H1 (cell line): ENCODE results near the gene NET1. TPM values are rescaled to one million over a fixed set of nuclear protein-coding genes. Genes with fewer than 3 reads are reported as not detected.
A peak's percentile ranks its signal among the peaks of the same experiment; 100 is the strongest.

Experiments
- CTCF ChIA-PET: fragments of 300-600 bp; sonication (Branson Sonifier 250); formaldehyde crosslinking; loops from one replicate; lab custom pipeline; 2021; ENCODE audit not compliant: partially characterized antibody; lab: Charles Lee
- POLR2A ChIA-PET: fragments of 300-600 bp; sonication (Branson Sonifier 250); formaldehyde crosslinking; loops from one replicate; lab custom pipeline; 2021; ENCODE audit warnings: inconsistent platforms; ENCODE audit not compliant: partially characterized antibody; lab: Charles Lee
- DNase-seq, 2 experiments: peaks; one replicate each; pipeline versions ENCODE4 v3.0.0 to v3.0.0-alpha.2; 2010 to 2022; ENCODE audit warnings: low spot score in 2 of 2, low read depth in 1 of 2, mixed read lengths in 1 of 2
- FAIRE-seq: peaks from 2 replicates; lab custom pipeline; 2011; peaks lifted over from hg19 to GRCh38; lab: Jason Lieb, UNC
- H2AFZ ChIP-seq: 2 replicates; pipeline ENCODE4 v1.8.1; 2012; ENCODE audit warnings: low read length, inconsistent platforms
- H2AK5ac ChIP-seq: 2 replicates; pipeline ENCODE4 v1.6.1; 2013; ENCODE audit warnings: low read depth, low read length
- H2BK120ac ChIP-seq: replicated peaks from 2 replicates; pipeline ENCODE3; 2013; ENCODE audit warnings: low read depth, low read length, inconsistent platforms
- H2BK12ac ChIP-seq: 2 replicates; pipeline ENCODE4 v1.6.1; 2013; ENCODE audit warnings: low read depth, low read length
- H2BK15ac ChIP-seq: 2 replicates; pipeline ENCODE4 v1.6.1; 2013; ENCODE audit warnings: low read length
- H2BK20ac ChIP-seq: 2 replicates; pipeline ENCODE4 v1.6.1; 2013; ENCODE audit warnings: low read length
- H2BK5ac ChIP-seq: 2 replicates; pipeline ENCODE4 v1.6.1; 2013; ENCODE audit warnings: low read depth, low read length
- H3K14ac ChIP-seq: 2 replicates; pipeline ENCODE4 v1.6.1; 2013; ENCODE audit warnings: inconsistent platforms; ENCODE audit not compliant: insufficient read length
- H3K18ac ChIP-seq: 2 replicates; pipeline ENCODE4 v1.6.1; 2013; ENCODE audit warnings: low read length; ENCODE audit errors: extremely low read depth
- H3K23ac ChIP-seq: 2 replicates; pipeline ENCODE4 v1.6.1; 2013; ENCODE audit warnings: inconsistent platforms; ENCODE audit not compliant: insufficient read length
- H3K23me2 ChIP-seq: 2 replicates; pipeline ENCODE4 v1.6.1; 2013; ENCODE audit warnings: low read depth, low read length
- H3K27ac ChIP-seq: 2 replicates; pipeline ENCODE4 v1.6.1; 2011; ENCODE audit warnings: low read depth, low read length, inconsistent platforms
- H3K27me3 ChIP-seq, 4 experiments: replicated peaks in 1 of 4; 1 replicate in 1 of 4; 2 replicates in 3 of 4; pipeline versions ENCODE4 v1.6.1 to v1.8.1; 2011 to 2013; ENCODE audit warnings: low read length in 3 of 4, mild to moderate bottlenecking in 3 of 4, inconsistent platforms in 2 of 4, mixed read lengths in 2 of 4, moderate library complexity in 1 of 4; ENCODE audit not compliant: control insufficient read depth in 3 of 4, insufficient read depth in 3 of 4; ENCODE audit errors: extremely low read depth in 1 of 4
- H3K36me3 ChIP-seq, 4 experiments: 2 replicates each; pipeline versions ENCODE4 v1.6.1 to v1.8.1; 2011 to 2013; ENCODE audit warnings: mild to moderate bottlenecking in 4 of 4, low read length in 3 of 4, moderate library complexity in 2 of 4, control low read depth in 1 of 4, inconsistent platforms in 1 of 4; ENCODE audit not compliant: insufficient read depth in 4 of 4, control insufficient read depth in 2 of 4
- H3K4ac ChIP-seq: replicated peaks from 2 replicates; pipeline ENCODE3; 2013; ENCODE audit warnings: low read length, low read depth, mixed read lengths, inconsistent platforms; ENCODE audit not compliant: insufficient read length
- H3K4me1 ChIP-seq, 4 experiments: replicated peaks in 1 of 4; 1 replicate in 1 of 4; 2 replicates in 3 of 4; pipeline versions ENCODE4 v1.6.1 to v1.8.1; 2011 to 2013; ENCODE audit warnings: low read length in 3 of 4, inconsistent platforms in 2 of 4, mixed read lengths in 1 of 4; ENCODE audit not compliant: insufficient read depth in 4 of 4, control insufficient read depth in 3 of 4
- H3K4me2 ChIP-seq, 2 experiments: 2 replicates each; pipeline versions ENCODE4 v1.6.1 to v1.8.1; 2011 to 2013; ENCODE audit warnings: low read depth in 2 of 2, low read length in 2 of 2, control low read depth in 1 of 2, inconsistent platforms in 1 of 2, mild to moderate bottlenecking in 1 of 2; ENCODE audit not compliant: insufficient read depth in 1 of 2
- H3K4me3 ChIP-seq, 4 experiments: fragments of 200-600, 300-600 bp in 1 of 4; sonication (generic), shearing (Covaris generic), sonication (Bioruptor Twin) in 1 of 4; 2 replicates each; pipeline versions ENCODE4 v1.5.1 to v1.8.1; 2011 to 2016; ENCODE audit warnings: low read length in 4 of 4, low read depth in 3 of 4, control low read depth in 2 of 4, inconsistent platforms in 2 of 4, mild to moderate bottlenecking in 2 of 4, mixed read lengths in 1 of 4, moderate library complexity in 1 of 4; ENCODE audit not compliant: insufficient read depth in 2 of 4; ENCODE audit errors: extremely low read depth in 1 of 4
- H3K56ac ChIP-seq: replicated peaks from 2 replicates; pipeline ENCODE3; 2013; ENCODE audit warnings: low read depth, mild to moderate bottlenecking, mixed read lengths, low read length, inconsistent platforms; ENCODE audit not compliant: insufficient read length
- H3K79me1 ChIP-seq: 2 replicates; pipeline ENCODE4 v1.6.1; 2013; ENCODE audit warnings: low read depth, low read length, control low read depth
- H3K79me2 ChIP-seq, 2 experiments: 2 replicates each; pipeline versions ENCODE4 v1.6.1 to v1.8.1; 2012 to 2013; ENCODE audit warnings: low read length in 2 of 2, mild to moderate bottlenecking in 2 of 2, inconsistent platforms in 1 of 2; ENCODE audit not compliant: insufficient read depth in 2 of 2, control insufficient read depth in 1 of 2
- H3K9ac ChIP-seq, 4 experiments: replicated peaks in 1 of 4; 1 replicate in 1 of 4; 2 replicates in 3 of 4; pipeline versions ENCODE4 v1.6.1 to v1.8.1; 2011 to 2013; ENCODE audit warnings: low read depth in 3 of 4, low read length in 3 of 4, control low read depth in 2 of 4, mild to moderate bottlenecking in 2 of 4, moderate library complexity in 2 of 4, inconsistent platforms in 1 of 4; ENCODE audit errors: extremely low read depth in 1 of 4
- H3K9me3 ChIP-seq, 2 experiments: 2 replicates each; pipeline versions ENCODE4 v1.6.1 to v1.8.1; 2012 to 2013; ENCODE audit warnings: mild to moderate bottlenecking in 2 of 2, moderate library complexity in 2 of 2, control low read depth in 1 of 2, inconsistent platforms in 1 of 2, low read depth in 1 of 2, low read length in 1 of 2, mixed read lengths in 1 of 2; ENCODE audit not compliant: insufficient read depth in 2 of 2
- H4K20me1 ChIP-seq, 2 experiments: replicated peaks in 1 of 2; 2 replicates each; pipeline versions ENCODE3 to v1.8.1; 2011 to 2013; ENCODE audit warnings: inconsistent platforms in 2 of 2, low read length in 2 of 2, mild to moderate bottlenecking in 1 of 2; ENCODE audit not compliant: insufficient read depth in 2 of 2, control insufficient read depth in 1 of 2
- H4K5ac ChIP-seq: 2 replicates; pipeline ENCODE4 v1.6.1; 2013; ENCODE audit warnings: low read length, low read depth, mixed read lengths, inconsistent platforms; ENCODE audit not compliant: insufficient read length
- H4K8ac ChIP-seq: 2 replicates; pipeline ENCODE4 v1.8.0; 2013; ENCODE audit warnings: mild to moderate bottlenecking, moderate library complexity, low read length, inconsistent platforms; ENCODE audit not compliant: insufficient read depth; ENCODE audit errors: extremely low read depth
- H4K91ac ChIP-seq: replicated peaks from 2 replicates; pipeline ENCODE3; 2013; ENCODE audit warnings: low read length, mixed read lengths, inconsistent platforms; ENCODE audit not compliant: insufficient read length
- CHD1 ChIP-seq: IDR thresholded peaks from 2 replicates; pipeline ENCODE4 v1.6.1; 2012; ENCODE audit warnings: low read depth, low read length, improper control_type of control experiment
- CTBP2 ChIP-seq: IDR thresholded peaks from 2 replicates; pipeline ENCODE4 v1.7.0; 2011; ENCODE audit warnings: borderline replicate concordance, mild to moderate bottlenecking, moderate library complexity, mixed read lengths, low read length; ENCODE audit not compliant: insufficient read depth, insufficient read length
- EP300 ChIP-seq, 2 experiments: IDR thresholded peaks; 1 replicate in 1 of 2; 2 replicates in 1 of 2; pipeline ENCODE4 v1.6.1; 2011 to 2012; ENCODE audit warnings: low read depth in 2 of 2, low read length in 2 of 2, mild to moderate bottlenecking in 2 of 2, borderline replicate concordance in 1 of 2, inconsistent platforms in 1 of 2, moderate library complexity in 1 of 2
- EZH2 ChIP-seq: fragments of 200-600 bp; sonication (generic); IDR thresholded peaks from 2 replicates; pipeline ENCODE4 v1.7.1; 2012; ENCODE audit warnings: low read depth, mild to moderate bottlenecking, moderate library complexity, low read length, inconsistent platforms; ENCODE audit not compliant: severe bottlenecking
- NRF1 ChIP-seq: IDR thresholded peaks from 2 replicates; pipeline ENCODE4 v1.6.1; 2011; ENCODE audit warnings: mild to moderate bottlenecking, low read depth, low read length, improper control_type of control experiment
- PHF8 ChIP-seq: fragments of 200-600 bp; sonication (generic); conservative IDR thresholded peaks from 2 replicates; pipeline ENCODE4 v1.7.1; 2012; ENCODE audit warnings: low read depth, mild to moderate bottlenecking, inconsistent platforms, low read length, moderate library complexity
- POU5F1 ChIP-seq: IDR thresholded peaks from 2 replicates; pipeline ENCODE4 v1.6.1; 2011; ENCODE audit warnings: low read depth, mild to moderate bottlenecking, low read length, moderate library complexity
- RAD21 ChIP-seq, 2 experiments: IDR thresholded peaks in 1 of 2; conservative IDR thresholded peaks in 1 of 2; 2 replicates each; pipeline ENCODE4 v1.6.1; 2011; ENCODE audit warnings: low read depth in 2 of 2, low read length in 2 of 2, improper control_type of control experiment in 1 of 2, inconsistent platforms in 1 of 2, mild to moderate bottlenecking in 1 of 2, moderate library complexity in 1 of 2
- SAP30 ChIP-seq: fragments of 300-600 bp; sonication (generic); IDR thresholded peaks from 2 replicates; pipeline ENCODE4 v1.7.1; 2012; ENCODE audit warnings: low read length, moderate library complexity, mild to moderate bottlenecking, inconsistent platforms; ENCODE audit not compliant: insufficient read depth, insufficient replicate concordance
- SP1 ChIP-seq: IDR thresholded peaks from 2 replicates; pipeline ENCODE4 v1.6.1; 2011; ENCODE audit warnings: low read depth, low read length
- YY1 ChIP-seq: IDR thresholded peaks from 2 replicates; pipeline ENCODE4 v1.6.1; 2011; ENCODE audit warnings: low read depth, mild to moderate bottlenecking, low read length
- WGBS, 2 experiments: shearing (Covaris generic) in 1 of 2; methylation state at CpG; one replicate each; pipeline versions ENCODE4 v1.1.6 to v1.1.7; 2013 to 2015; ENCODE audit warnings: low lambda C conversion rate in 2 of 2, mixed read lengths in 2 of 2, inconsistent platforms in 1 of 2, low coverage in 1 of 2, missing lambda C conversion rate in 1 of 2; ENCODE audit not compliant: insufficient replicate concordance in 2 of 2, insufficient coverage in 1 of 2, insufficient read length in 1 of 2; ENCODE audit errors: extremely low coverage in 1 of 2, missing lambda C conversion rate in 1 of 2; 5-methylcytosine and 5-hydroxymethylcytosine counted together
- polyA plus RNA-seq, 7 experiments: library from polyadenylated mRNA; depleted of rRNA in 3 of 7; stranded (reverse) in 5 of 7; unstranded in 2 of 7; fragments of >200 nt in 5 of 7; fragments of 200-250 nt in 2 of 7; gene quantifications; 1 replicate in 5 of 7; 2 replicates in 1 of 7; 4 replicates in 1 of 7; pipeline versions ENCODE4 v1.2.1 to v1.2.3, GENCODE V29; 2011 to 2013; ENCODE audit warnings: missing spikeins in 2 of 7, mixed read lengths in 2 of 7
- total RNA-seq: library from RNA; stranded (reverse); fragmentation: NEBNext Ultra II Directional; extraction: Animal tissue kit (Norgen Biotek cat#: 25700); gene quantifications from 2 replicates; pipeline ENCODE4 v1.2.1, GENCODE V29; 2021

NET1 gene
- total and polyA plus RNA-seq, 2 of the 8 experiments (the other 6 are each of a cell fraction or from before 2014, with no cell fraction given): 21.5 to 117 TPM

DNA sequence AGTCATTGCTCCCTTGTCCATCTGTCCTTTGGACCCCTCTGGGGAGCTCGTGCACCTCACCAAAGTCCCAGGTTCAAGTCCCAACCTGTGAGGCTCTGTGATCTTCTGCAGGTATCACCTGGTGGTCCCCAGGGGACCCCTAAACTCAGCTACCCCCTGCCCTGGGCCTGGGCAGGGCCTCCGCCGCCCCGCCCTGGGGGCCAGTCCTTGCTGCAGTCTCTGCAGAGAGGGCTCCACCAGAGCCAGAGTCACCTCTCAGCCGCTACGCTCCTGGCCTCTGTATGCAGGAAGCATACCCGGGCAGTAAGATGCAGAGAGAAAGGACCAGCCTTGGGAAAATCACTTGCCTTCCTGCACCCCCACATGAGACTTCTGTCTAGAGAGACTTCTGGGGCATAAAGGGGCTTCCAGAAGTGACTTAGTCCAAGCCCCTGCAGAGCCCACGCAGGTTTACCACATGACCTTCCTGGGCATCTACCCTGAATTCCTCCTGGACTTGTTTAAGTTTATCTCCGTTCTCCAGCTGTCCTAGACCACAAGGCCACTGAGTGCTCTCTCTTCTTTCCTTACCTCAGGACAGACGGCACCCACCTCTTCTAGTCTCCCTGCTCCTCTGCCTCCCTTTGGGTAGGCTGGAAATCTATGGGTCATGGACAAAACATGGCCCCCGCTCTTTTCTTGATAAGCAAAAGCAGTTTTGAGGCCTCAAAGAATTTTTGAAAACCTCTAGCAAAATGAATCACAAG lies 65.8 kb downstream of the NET1 start:
- Histone ChIP-seq H2BK5ac (peak overlapping the region; percentile 98; the same call in 1 of the 2 replicates), H2BK20ac (peak overlapping the region; percentile 94; the same call in 1 of the 2 replicates), H3K14ac (no peak overlapping the region), H3K4me3 (no peak overlapping the region), H3K56ac (no peak overlapping the region), H3K9me3 (no peaks in the 10 kb centered on the region), H3K23ac (no peak overlapping the region), H3K27ac (no peak overlapping the region), H3K79me2 (no peaks in the 10 kb centered on the region), H4K8ac (peak overlapping the region; percentile 1; the same call in 1 of the 2 replicates), H3K9ac (no peak overlapping the region), H2AFZ (no peak overlapping the region), H4K91ac (peak overlapping the region; percentile 59), H3K27me3 (no peaks in the 10 kb centered on the region), H2BK15ac (0 out of 2 replicates have a peak overlapping the region, but pooled peaks have one; percentile 81), H2BK12ac (peak overlapping the region; percentile 97), H3K4me2 (no peak overlapping the region), H4K20me1 (no peaks in the 10 kb centered on the region), H3K18ac (peak overlapping the region; percentile 72), H3K4ac (peak overlapping the region; percentile 92), H2BK120ac (peak overlapping the region; percentile 18), H2AK5ac (peak overlapping the region; percentile 98; the same call in 1 of the 2 replicates), H3K79me1 (no peaks in the 10 kb centered on the region), H3K36me3 (no peaks in the 10 kb centered on the region), H3K4me1 (peaks cover 3 to 14% (median 8%) of the 10 kb centered on the region in 4 experiments), H4K5ac (peak overlapping the region; percentile 33), H3K23me2 (no peaks in the 10 kb centered on the region)
- 85% methylated on average over 11 of the region's 11 CpGs; no CpG with 5 or more reads in 1 of the 2 experiments for WGBS, 2 experiments
- ChIA-PET POLR2A (interaction anchor here (1.9 to 5.3 kb wide), 5 partner anchors 9 to 31 kb away, joined by 5 to 44 read pairs (median 11); no protein-coding TSS in a partner anchor), CTCF (interaction anchor here (0.5 to 3.5 kb wide), 7 partner anchors 11 to 1406 kb away, joined by 3 to 18 read pairs (median 3); no protein-coding TSS in a partner anchor)
- FAIRE-seq (no peak), DNase-seq (no peak)
- TF ChIP-seq EP300 (IDR thresholded peaks at IDR 0.05; ENCODE audit: borderline replicate concordance in 1 of 2, low read depth in 2 of 2, low read length in 2 of 2) (no peak), YY1 (no peak), SAP30 (no peak), PHF8 (no peak), POU5F1 (no peak), CHD1 (no peak), SP1 (no peak), EZH2 (no peak), NRF1 (no peak), CTBP2 (no peak), RAD21 (IDR thresholded peaks at IDR 0.05 in 1 of 2, conservative IDR thresholded peaks at IDR 0.05 in 1 of 2; ENCODE audit: low read depth in 2 of 2, low read length in 2 of 2) (no peak)
